ENCODE measurements around the gene HID1. TPM values are rescaled to one million over a fixed set of nuclear protein-coding genes. Genes with fewer than 3 reads are reported as not detected.
A peak's percentile ranks its signal among the peaks of the same experiment; 100 is the strongest.

Gene HID1
- total RNA-seq, 6 experiments from 2014 or later, result 0.40 to 0.96 (median 0.56) TPM

- Mint-ChIP-seq H3K4me3 (no peak within 1 kb of the TSS), H3K9me3 (no peaks in the 10 kb centered on the region), H3K36me3 (ENCODE audit: low read depth) (no peaks in the 10 kb centered on the region), H3K4me1 (ENCODE audit: low read depth) (no peaks in the 10 kb centered on the region), H3K27ac (no peak within 1 kb of the TSS), H3K27me3 (ENCODE audit: insufficient read depth) (peaks cover 46% of the 10 kb centered on the region)
- DNase-seq, result no peak
- no peak for TF ChIP-seq CTCF (IDR thresholded peaks at IDR 0.05)
Measured at GRCh38 chr17:74924250-74924948, 48.2 kb downstream of the HID1 start, which contains the start of gene OTOP2. TSS of gene OTOP2 (plus strand) at chr17:74924273. CDS start at chr17:74924633, 360 bp downstream.

- no peaks in the 10 kb centered on the region for H3K9me3 Mint-ChIP-seq
- DNase-seq, result no peak
- no peak overlapping the region for H3K4me3 Mint-ChIP-seq
- H3K27me3 Mint-ChIP-seq (ENCODE audit: insufficient read depth), result peaks cover 43% of the 10 kb centered on the region
- no peaks in the 10 kb centered on the region for H3K4me1 Mint-ChIP-seq (ENCODE audit: low read depth)
- H3K27ac Mint-ChIP-seq, result no peak overlapping the region
- peak; percentile 86 for TF ChIP-seq CTCF (IDR thresholded peaks at IDR 0.05)
- no peaks in the 10 kb centered on the region for H3K36me3 Mint-ChIP-seq (ENCODE audit: low read depth)
Measured at GRCh38 chr17:74923538-74924249, 48.9 kb downstream of the HID1 start.

GRCh38 chr17:74922694-74923537 lies 49.6 kb downstream of the HID1 start, which contains the start of gene USH1G:
TSS of gene USH1G (minus strand) at chr17:74923255. CDS start at chr17:74923073, 182 bp downstream.
- no peak for DNase-seq
- Mint-ChIP-seq H3K9me3 (no peaks in the 10 kb centered on the region), H3K36me3 (ENCODE audit: low read depth) (no peaks in the 10 kb centered on the region), H3K27me3 (ENCODE audit: insufficient read depth) (peaks cover 36% of the 10 kb centered on the region), H3K4me3 (no peak within 1 kb of the TSS), H3K4me1 (ENCODE audit: low read depth) (no peaks in the 10 kb centered on the region), H3K27ac (no peak within 1 kb of the TSS)
- TF ChIP-seq CTCF (IDR thresholded peaks at IDR 0.05), result no peak

GRCh38 chr17:74922172-74922571 lies 50.4 kb downstream of the HID1 start:
- H3K4me3 Mint-ChIP-seq, result no peak overlapping the region

More at GRCh38 chr17:74922172-74922571, 50.4 kb downstream of the HID1 start:
- no peak for DNase-seq
- Mint-ChIP-seq H3K36me3 (ENCODE audit: low read depth) (no peaks in the 10 kb centered on the region), H3K4me1 (ENCODE audit: low read depth) (no peaks in the 10 kb centered on the region), H3K27ac (no peak overlapping the region), H3K9me3 (no peaks in the 10 kb centered on the region), H3K27me3 (ENCODE audit: insufficient read depth) (peaks cover 29% of the 10 kb centered on the region)
- no peak for TF ChIP-seq CTCF (IDR thresholded peaks at IDR 0.05)
